WI38 (cell line): ENCODE results near the gene CACNA2D1.
A peak's percentile ranks its signal among the peaks of the same experiment; 100 is the strongest.

Source experiments
- H3K4me3 ChIP-seq: 2 replicates; pipeline ENCODE4 v1.5.1; 2011; ENCODE audit warnings: low read depth, mild to moderate bottlenecking, control low read depth, low read length
- TF ChIP-seq, protein P1 (sequence below): IDR thresholded peaks from 2 replicates; pipeline ENCODE4 v1.5.1; 2012; ENCODE audit warnings: low read depth, mild to moderate bottlenecking, control low read depth, low read length

Gene CACNA2D1

DNA sequence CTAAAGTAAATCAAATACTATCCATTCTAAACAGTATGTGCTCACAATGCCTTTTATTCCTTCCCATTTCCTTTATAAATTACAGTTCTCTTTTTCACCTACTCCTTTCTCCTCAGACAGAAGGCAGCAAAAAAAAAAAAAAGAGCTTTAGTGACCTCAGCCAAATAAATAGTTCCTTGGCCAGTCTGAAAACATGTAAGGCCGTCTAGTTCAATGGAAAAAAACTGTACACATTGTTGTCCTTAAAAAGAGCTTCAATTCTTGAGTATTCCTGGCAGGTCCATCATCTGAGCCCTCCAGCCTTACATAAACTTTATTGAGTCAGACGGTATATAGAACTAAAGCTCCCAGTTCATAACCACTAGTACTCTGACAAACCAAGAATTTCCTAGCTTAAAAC lies 185.4 kb downstream of the CACNA2D1 start:
- no peak overlapping the region for H3K4me3 ChIP-seq
- TF ChIP-seq, protein P1, sequence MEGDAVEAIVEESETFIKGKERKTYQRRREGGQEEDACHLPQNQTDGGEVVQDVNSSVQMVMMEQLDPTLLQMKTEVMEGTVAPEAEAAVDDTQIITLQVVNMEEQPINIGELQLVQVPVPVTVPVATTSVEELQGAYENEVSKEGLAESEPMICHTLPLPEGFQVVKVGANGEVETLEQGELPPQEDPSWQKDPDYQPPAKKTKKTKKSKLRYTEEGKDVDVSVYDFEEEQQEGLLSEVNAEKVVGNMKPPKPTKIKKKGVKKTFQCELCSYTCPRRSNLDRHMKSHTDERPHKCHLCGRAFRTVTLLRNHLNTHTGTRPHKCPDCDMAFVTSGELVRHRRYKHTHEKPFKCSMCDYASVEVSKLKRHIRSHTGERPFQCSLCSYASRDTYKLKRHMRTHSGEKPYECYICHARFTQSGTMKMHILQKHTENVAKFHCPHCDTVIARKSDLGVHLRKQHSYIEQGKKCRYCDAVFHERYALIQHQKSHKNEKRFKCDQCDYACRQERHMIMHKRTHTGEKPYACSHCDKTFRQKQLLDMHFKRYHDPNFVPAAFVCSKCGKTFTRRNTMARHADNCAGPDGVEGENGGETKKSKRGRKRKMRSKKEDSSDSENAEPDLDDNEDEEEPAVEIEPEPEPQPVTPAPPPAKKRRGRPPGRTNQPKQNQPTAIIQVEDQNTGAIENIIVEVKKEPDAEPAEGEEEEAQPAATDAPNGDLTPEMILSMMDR: no peak

DNA sequence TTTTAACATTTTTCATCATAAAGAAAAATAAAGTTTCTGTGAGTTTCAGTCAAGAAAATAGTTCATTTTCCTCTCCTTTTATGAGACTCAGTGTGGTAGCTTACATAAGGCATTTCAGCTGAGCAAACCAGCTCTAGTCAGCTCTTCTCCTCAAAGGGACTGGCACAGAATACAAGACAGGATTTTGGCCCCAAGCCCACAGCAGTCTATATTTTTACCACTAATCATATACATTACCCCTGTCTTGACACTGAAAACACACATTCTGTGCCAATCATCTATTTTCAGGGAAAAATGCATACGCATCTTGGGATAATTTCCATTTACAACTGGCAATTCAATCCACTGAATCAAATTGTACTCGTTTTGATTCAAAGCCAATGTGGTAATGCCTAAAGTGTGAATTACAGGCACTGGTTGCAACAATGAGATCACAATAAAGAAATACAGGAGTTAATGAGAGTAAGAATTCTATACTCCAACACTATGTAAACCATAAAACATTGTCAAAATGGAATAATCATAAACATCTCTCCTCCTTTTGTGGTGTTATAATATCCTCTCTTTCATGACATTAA lies 186.4 kb downstream of the CACNA2D1 start:
- TF ChIP-seq, protein P1: no peak
- H3K4me3 ChIP-seq: no peak overlapping the region

DNA sequence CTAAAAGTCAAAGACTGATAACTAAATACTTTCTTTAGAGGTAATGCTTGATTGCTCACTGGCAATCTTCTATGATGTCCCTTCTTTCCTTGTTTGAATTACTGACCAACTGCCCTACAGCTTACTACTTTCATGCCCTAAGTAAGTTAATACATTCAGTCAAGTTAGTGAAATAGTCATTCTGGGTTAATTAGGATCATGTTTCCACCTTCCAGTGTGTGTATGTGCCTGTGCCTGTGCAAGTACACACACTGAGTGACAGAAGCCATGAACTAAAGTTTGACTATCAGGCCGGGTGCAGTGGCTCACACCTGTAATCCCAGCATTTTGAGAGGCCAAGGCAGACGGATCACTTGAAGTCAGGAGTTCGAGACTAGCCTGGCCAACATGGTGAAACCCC lies 187.9 kb downstream of the CACNA2D1 start:
- TF ChIP-seq, protein P1: no peak
- no peak overlapping the region for H3K4me3 ChIP-seq

DNA sequence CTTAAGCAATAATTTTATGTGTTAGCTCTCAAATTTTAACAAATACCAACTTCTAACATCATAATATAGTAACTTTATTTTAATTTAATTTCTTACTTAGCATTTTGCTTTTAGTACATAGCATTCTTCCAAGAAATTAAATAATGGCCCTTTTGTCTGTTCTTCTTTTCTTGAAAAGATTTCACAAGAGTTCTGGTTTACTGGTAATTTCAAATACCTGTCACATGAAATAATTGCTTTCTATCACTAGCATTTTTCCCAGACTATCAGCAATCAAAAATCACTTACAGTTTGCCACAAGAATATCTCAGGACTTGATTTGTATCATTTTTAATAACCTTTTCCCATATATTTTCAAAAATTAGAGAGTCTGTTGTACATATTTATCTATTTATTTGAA lies 193.0 kb downstream of the CACNA2D1 start:
- no peak overlapping the region for H3K4me3 ChIP-seq
- TF ChIP-seq, protein P1: no peak

DNA sequence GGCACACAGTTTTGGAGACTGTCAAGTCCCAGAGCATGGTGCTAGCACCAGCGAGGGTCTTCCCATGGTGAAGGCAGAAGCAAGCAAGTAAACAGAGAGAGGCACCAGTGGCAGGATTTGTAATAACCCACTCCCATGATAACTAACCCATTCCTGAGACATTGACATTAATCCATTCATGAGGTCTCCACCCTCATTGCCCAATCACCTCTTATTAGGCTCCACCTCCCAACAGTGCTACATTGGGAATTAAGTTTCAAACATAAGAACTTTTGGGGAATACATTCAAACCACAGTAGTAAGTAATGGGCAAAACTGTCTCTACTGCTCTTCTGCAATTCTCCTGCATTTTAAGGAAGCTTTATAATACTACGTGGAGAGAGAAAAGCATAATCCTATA lies 193.6 kb downstream of the CACNA2D1 start:
- no peak overlapping the region for H3K4me3 ChIP-seq
- TF ChIP-seq, protein P1: no peak

DNA sequence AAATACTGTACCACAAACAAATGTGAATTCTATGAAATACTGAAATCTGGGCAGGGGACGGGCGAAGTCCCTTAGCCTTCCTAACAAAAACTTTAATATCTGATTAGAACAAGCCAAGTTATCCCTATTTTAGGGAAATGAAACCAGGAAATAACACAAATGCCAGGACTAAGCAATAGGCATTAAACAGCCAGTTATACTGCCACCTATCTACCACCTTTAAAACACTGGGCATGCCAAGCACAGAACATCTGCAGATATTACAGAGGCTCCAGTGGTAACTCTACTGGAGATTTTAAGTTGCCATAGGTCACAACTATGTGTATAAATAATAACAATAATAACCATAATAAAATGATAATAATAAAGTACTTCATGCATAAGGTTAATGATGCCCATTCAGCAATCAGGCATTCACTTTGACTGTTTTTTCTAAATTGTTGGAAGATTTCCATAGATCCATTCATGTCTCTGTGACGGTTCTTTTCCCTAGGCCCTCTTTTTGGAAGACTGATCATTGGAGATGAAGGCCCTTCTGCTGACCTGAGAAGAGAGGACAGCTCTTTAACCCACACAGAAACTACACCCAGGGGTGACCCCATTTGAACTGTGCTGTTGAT lies 195.7 kb downstream of the CACNA2D1 start:
- no peak overlapping the region for H3K4me3 ChIP-seq
- TF ChIP-seq, protein P1: peak; percentile 39; the same call in 1 of the 2 replicates

DNA sequence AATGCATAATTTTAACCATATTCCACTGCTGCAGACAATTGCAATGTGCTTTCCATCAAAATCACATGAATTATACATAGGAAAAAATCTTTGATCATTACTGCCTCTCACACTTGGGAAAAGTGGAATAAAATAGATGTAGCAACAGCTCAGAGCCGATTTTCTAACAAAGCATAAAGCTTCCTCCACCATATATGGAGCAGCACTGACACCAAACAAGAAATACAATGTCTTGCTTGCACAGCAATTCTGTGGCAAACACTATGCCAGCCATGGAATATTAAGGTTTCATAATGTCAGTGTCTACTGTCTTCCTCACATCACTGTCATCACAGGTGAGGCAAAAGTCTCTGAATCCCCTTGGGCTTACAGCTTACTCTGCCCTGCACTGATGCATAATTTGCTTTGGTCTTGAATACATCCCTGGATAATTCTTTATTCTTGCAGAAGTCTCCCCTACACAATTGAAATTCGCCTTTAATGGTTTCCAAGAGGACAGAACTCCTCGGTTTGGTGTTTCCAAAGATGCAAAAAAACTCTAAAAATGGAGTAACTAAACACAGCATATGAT lies 198.5 kb downstream of the CACNA2D1 start:
- TF ChIP-seq, protein P1: no peak
- H3K4me3 ChIP-seq: no peak overlapping the region
